GM12878 (cell line): ENCODE data around the gene NFYB. TPM values are rescaled to one million over a fixed set of nuclear protein-coding genes. Genes with fewer than 3 reads are reported as not detected.

Experiments
- ATAC-seq: fragments of 200-7000 bp; cut with Tn5 transposase; 3 replicates; pipeline ENCODE4 v1.9.1; 2020; ENCODE audit warnings: mild to moderate bottlenecking, moderate library complexity
- BruUV-seq: library from RNA; stranded (reverse); fragments of 400-500 nt; replicated peaks from 2 replicates; lab custom pipeline; 2021; lab: Mats Ljungman, UMichigan
- CTCF ChIA-PET: fragments of 300-600 bp; sonication (Branson Sonifier 250); formaldehyde crosslinking; extraction: SDS; loops from one replicate; lab custom pipeline; 2021; ENCODE audit warnings: inconsistent platforms; lab: Yijun Ruan, JAX
- POLR2A ChIA-PET: fragments of 350-600 bp; formaldehyde crosslinking; extraction: SDS; loops from one replicate; lab custom pipeline; 2021; ENCODE audit warnings: inconsistent platforms; lab: Charles Lee
- RAD21 ChIA-PET: fragments of 300-600 bp; sonication (Branson Sonifier 250); formaldehyde crosslinking; loops from one replicate; lab custom pipeline; 2023; ENCODE audit warnings: antibody characterized with exemption; ENCODE audit not compliant: unreplicated experiment; lab: Charles Lee
- SMC1A ChIA-PET: fragments of 300-600 bp; sonication (Branson Sonifier 250); formaldehyde crosslinking; loops from one replicate; lab custom pipeline; 2023; ENCODE audit not compliant: unreplicated experiment, uncharacterized antibody; lab: Charles Lee
- DNase-seq: peaks from one replicate; pipeline ENCODE4 v3.0.0-alpha.2; 2011; ENCODE audit warnings: low read depth, low spot score
- FAIRE-seq: peaks from 3 replicates; lab custom pipeline; 2011; peaks lifted over from hg19 to GRCh38; lab: Jason Lieb, UNC
- H2AFZ ChIP-seq: 2 replicates; pipeline ENCODE4 v1.6.0; 2011; ENCODE audit warnings: low read depth, low read length, control low read depth; ENCODE audit not compliant: control insufficient read depth
- H3K27ac ChIP-seq: 2 replicates; pipeline ENCODE4 v1.5.1; 2011; ENCODE audit warnings: control low read depth; ENCODE audit not compliant: control insufficient read depth, insufficient read depth
- H3K27me3 ChIP-seq, 2 experiments: replicated peaks in 1 of 2; 2 replicates each; pipeline versions ENCODE4 v1.6.0 to v1.6.1; 2011; ENCODE audit warnings: low read length in 1 of 2; ENCODE audit not compliant: control insufficient read depth in 2 of 2, insufficient read depth in 2 of 2
- H3K36me3 ChIP-seq, 2 experiments: 2 replicates each; pipeline ENCODE4 v1.5.1; 2011; ENCODE audit warnings: low read length in 1 of 2; ENCODE audit not compliant: control insufficient read depth in 2 of 2, insufficient read depth in 2 of 2
- H3K4me1 ChIP-seq: 2 replicates; pipeline ENCODE4 v1.6.1; 2011; ENCODE audit warnings: mild to moderate bottlenecking, low read length, moderate library complexity, mixed read lengths; ENCODE audit not compliant: control insufficient read depth, insufficient read depth
- H3K4me2 ChIP-seq: 2 replicates; pipeline ENCODE4 v1.6.0; 2011; ENCODE audit warnings: control low read depth; ENCODE audit not compliant: control insufficient read depth, insufficient read depth
- H3K4me3 ChIP-seq: fragments of 200-600 bp; sonication (generic); 2 replicates; pipeline ENCODE4 v1.5.1; 2016
- H3K79me2 ChIP-seq: 2 replicates; pipeline ENCODE4 v1.6.0; 2011; ENCODE audit warnings: low read length; ENCODE audit not compliant: control insufficient read depth, insufficient read depth
- H3K9ac ChIP-seq: 2 replicates; pipeline ENCODE4 v1.8.0; 2011; ENCODE audit warnings: low read length, control low read depth, mixed read lengths; ENCODE audit not compliant: control insufficient read depth, insufficient read depth
- H3K9me3 ChIP-seq: replicated peaks from 3 replicates; pipeline ENCODE4 v1.5.1; 2011; ENCODE audit warnings: mild to moderate bottlenecking, low read length; ENCODE audit not compliant: control insufficient read depth, insufficient read depth
- H4K20me1 ChIP-seq: 2 replicates; pipeline ENCODE4 v1.6.0; 2011; ENCODE audit not compliant: control insufficient read depth, insufficient read depth
- KLF5 ChIP-seq: fragments of 450-650 bp; IDR thresholded peaks from 2 replicates; pipeline ENCODE4 v1.6.1; 2014; ENCODE audit warnings: mild to moderate bottlenecking; ENCODE audit not compliant: partially characterized antibody
- MLLT1 ChIP-seq: fragments of 450-650 bp; IDR thresholded peaks from 2 replicates; pipeline ENCODE4 v1.6.1; 2016; ENCODE audit warnings: mild to moderate bottlenecking
- RAD21 ChIP-seq: IDR thresholded peaks from 2 replicates; pipeline ENCODE4 v1.6.1; 2011; ENCODE audit warnings: mild to moderate bottlenecking, low read depth, low read length, moderate library complexity; ENCODE audit not compliant: insufficient read depth
- RBBP5 ChIP-seq: fragments of 200-600 bp; sonication (generic); conservative IDR thresholded peaks from 2 replicates; pipeline ENCODE4 v1.6.1; 2016
- REST ChIP-seq: IDR thresholded peaks from 2 replicates; pipeline ENCODE4 v1.6.1; 2012; ENCODE audit warnings: mild to moderate bottlenecking, low read depth, low read length
- SREBF2 ChIP-seq: IDR thresholded peaks from 2 replicates; pipeline ENCODE4 v1.6.1; 2012; ENCODE audit warnings: mild to moderate bottlenecking, low read length
- WRNIP1 ChIP-seq: IDR thresholded peaks from 2 replicates; pipeline ENCODE4 v1.6.1; 2011; ENCODE audit warnings: low read depth, low read length, improper control_type of control experiment, borderline replicate concordance
- ZNF622 ChIP-seq: fragments of 450-650 bp; IDR thresholded peaks from 2 replicates; pipeline ENCODE4 v1.6.1; 2017; ENCODE audit warnings: mild to moderate bottlenecking, inconsistent platforms
- whole genome bisulfite sequencing: methylation state at CpG from one replicate; pipeline ENCODE4 v1.1.6; 2016; ENCODE audit warnings: low lambda C conversion rate; ENCODE audit not compliant: insufficient replicate concordance, insufficient coverage; ENCODE audit errors: missing lambda C conversion rate; 5-methylcytosine and 5-hydroxymethylcytosine counted together
- in situ Hi-C: fragments of 300-500 bp; cut with MboI; formaldehyde crosslinking; loops from 9 replicates; pipeline ENCODE4 v1.14.3; 2018; ENCODE audit warnings: mixed read lengths
- intact Hi-C: fragments of 100-400 bp; cut with micrococcal nuclease; formaldehyde crosslinking; loops from one replicate; pipeline ENCODE4 v1.14.2; 2022; ENCODE audit not compliant: unreplicated experiment
- polyA plus RNA-seq, 11 experiments: library from polyadenylated mRNA; depleted of rRNA in 4 of 11; unstranded in 6 of 11; stranded (reverse) in 5 of 11; fragments of >200 nt; fragmentation: Nextera tagmentation in 4 of 11; fragmentation: Illumina TruSeq in 1 of 11; extraction: Ambion mirVana in 4 of 11; extraction: Trizol in 1 of 11; gene quantifications; 1 replicate in 1 of 11; 2 replicates in 10 of 11; pipeline versions ENCODE4 v1.2.1 to v1.2.3, GENCODE V29; 2011 to 2016; ENCODE audit warnings: inconsistent platforms in 2 of 11, missing spikeins in 2 of 11, low read depth in 1 of 11
- total RNA-seq, 4 experiments: library from RNA; depleted of rRNA in 3 of 4; stranded (reverse); fragments of >200 nt in 3 of 4; fragmentation: Illumina TruSeq in 1 of 4; extraction: Trizol in 1 of 4; gene quantifications; 2 replicates each; pipeline versions ENCODE4 v1.2.1 to v1.2.3, GENCODE V29; 2013 to 2021
- TF ChIP-seq, protein P1 (sequence below): IDR thresholded peaks from 2 replicates; pipeline ENCODE4 v1.6.1; 2011; ENCODE audit warnings: borderline replicate concordance, low read depth, mild to moderate bottlenecking, moderate library complexity, mixed read lengths, low read length; ENCODE audit not compliant: insufficient read depth; ENCODE audit errors: extremely low read length

NFYB gene
- total and polyA plus RNA-seq, 10 of the 15 experiments (the other 5 are each of a cell fraction or from before 2014, with no cell fraction given): 13.8 to 42.3 (median 28.2) TPM

DNA sequence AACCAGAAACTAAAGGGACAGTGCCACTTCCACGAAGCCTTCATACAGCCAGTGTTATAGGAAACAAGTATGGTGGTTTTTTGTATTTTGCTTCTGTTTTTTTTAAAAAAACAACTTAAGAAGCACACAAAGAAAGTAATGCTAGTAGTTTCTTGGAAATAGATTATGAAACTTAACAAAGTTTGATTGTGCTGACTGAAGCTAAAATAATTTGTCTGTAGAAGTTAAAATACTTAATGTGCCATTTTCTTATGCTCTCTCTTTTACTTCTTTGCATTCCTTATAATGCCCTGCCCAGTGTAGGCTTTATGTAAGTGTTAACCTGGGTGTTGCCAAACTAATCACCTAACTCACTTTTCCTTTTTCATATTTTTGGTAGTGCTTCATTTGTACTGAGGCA lies 57.2 kb downstream of the NFYB start:
- Histone ChIP-seq H3K79me2 (no peaks in the 10 kb centered on the region), H3K27ac (no peak overlapping the region), H4K20me1 (no peaks in the 10 kb centered on the region), H3K4me1 (peaks cover 2% of the 10 kb centered on the region; the same call in 1 of the 2 replicates), H3K27me3 (no peaks in the 10 kb centered on the region), H3K9me3 (no peaks in the 10 kb centered on the region), H3K36me3 (no peaks in the 10 kb centered on the region; a peak in 2 of 4 replicates), H3K9ac (no peak overlapping the region), H2AFZ (no peak overlapping the region), H3K4me3 (no peak overlapping the region), H3K4me2 (no peak overlapping the region)
- ChIA-PET RAD21 (no interaction called here), CTCF (no interaction called here), SMC1A (interaction anchor here (1.3 kb wide), 1 partner anchor 14 kb away, joined by 4 read pairs; no protein-coding TSS in a partner anchor), POLR2A (no interaction called here)
- TF ChIP-seq KLF5: no peak
- TF ChIP-seq MLLT1: no peak
- no peak for TF ChIP-seq RBBP5
- no peak for TF ChIP-seq ZNF622
- no peak for TF ChIP-seq REST
- TF ChIP-seq, protein P1, sequence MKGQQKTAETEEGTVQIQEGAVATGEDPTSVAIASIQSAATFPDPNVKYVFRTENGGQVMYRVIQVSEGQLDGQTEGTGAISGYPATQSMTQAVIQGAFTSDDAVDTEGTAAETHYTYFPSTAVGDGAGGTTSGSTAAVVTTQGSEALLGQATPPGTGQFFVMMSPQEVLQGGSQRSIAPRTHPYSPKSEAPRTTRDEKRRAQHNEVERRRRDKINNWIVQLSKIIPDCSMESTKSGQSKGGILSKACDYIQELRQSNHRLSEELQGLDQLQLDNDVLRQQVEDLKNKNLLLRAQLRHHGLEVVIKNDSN: no peak
- TF ChIP-seq RAD21: no peak
- no peak for TF ChIP-seq SREBF2
- no peak for TF ChIP-seq WRNIP1
- DNase-seq (no peak), FAIRE-seq (no peak), ATAC-seq (no peak)
- no TSS peak for BruUV-seq
- 31% methylated on average over 1 of the region's 1 CpG for WGBS
- intact Hi-C loops: no loop called here
- in situ Hi-C loops: no loop called here
